COLO829 (cell line): ENCODE data around the gene MS4A6A.
A peak's percentile ranks its signal among the peaks of the same experiment; 100 is the strongest.
"Not testable (repeated sequence)": the region's sequence is repeated elsewhere in the genome, so short reads cannot be mapped to it uniquely, and the experiment has no call there.

Experiments
- DNase-seq: peaks from one replicate; pipeline ENCODE4 v3.0.0; 2012; ENCODE audit warnings: low spot score

Gene MS4A6A

GRCh38 chr11:60183591-60184205 lies 815 bp upstream of the MS4A6A start:
- DNase-seq, result no peak

DNA sequence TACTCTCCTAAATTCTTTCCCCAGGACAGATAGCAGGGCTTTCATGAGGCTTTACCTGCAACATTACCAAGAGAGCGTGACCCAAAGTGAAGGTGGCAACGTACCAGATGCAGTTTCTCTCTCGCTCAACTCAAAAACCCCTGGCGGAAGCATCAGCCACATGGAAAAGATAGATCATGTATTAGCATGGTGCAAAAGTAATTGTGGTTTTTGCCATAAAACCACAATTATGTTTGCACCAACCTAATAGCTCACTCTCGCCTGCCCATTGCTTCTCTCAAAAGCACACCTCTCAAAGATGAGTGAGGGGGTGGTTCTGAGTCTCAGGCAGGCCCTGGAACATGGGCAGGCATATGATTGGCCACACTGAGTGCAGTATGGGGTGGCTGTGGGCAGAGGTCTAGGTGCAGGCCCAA lies 7.0 kb downstream of the MS4A6A start:
- no peak for DNase-seq

- no peak for DNase-seq
Measured at GRCh38 chr11:60172011-60172410, 10.9 kb downstream of the MS4A6A start.

- DNase-seq, result peak; percentile 83
Measured at GRCh38 chr11:60170566-60170965, 12.3 kb downstream of the MS4A6A start.

DNA sequence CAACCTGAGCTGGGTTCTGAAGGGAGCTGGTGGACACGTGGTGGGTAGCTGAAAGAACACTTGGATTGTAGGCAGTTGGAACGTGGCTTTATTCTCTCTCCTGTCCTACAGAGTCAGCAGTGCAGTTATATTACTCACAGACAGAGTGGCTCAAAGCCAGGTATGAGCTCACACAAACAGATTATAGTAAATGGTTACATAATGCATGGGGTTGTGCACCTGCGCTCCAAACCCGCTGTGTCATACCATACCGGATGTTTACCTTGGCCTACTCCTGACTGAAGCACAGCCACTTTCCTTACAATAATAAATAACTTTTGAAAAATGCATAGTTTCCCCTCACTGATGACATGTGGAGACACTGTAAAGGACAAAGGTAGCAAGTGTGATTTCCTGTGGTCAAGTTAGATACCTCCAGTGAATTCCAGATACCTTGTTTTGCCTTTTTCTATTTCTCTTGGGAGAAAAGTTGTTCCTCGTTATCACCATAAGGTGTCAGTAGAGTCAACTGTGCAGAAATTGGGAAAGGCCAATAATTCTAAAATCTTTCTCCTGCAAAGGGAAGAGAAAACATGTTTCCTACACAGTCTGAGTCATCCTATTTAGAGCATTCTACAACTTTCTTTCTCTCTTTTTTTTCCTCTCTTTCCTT lies 13.5 kb downstream of the MS4A6A start:
- peak; percentile 83 for DNase-seq

GRCh38 chr11:60168306-60168705 lies 14.6 kb downstream of the MS4A6A start:
- DNase-seq, result no peak

DNA sequence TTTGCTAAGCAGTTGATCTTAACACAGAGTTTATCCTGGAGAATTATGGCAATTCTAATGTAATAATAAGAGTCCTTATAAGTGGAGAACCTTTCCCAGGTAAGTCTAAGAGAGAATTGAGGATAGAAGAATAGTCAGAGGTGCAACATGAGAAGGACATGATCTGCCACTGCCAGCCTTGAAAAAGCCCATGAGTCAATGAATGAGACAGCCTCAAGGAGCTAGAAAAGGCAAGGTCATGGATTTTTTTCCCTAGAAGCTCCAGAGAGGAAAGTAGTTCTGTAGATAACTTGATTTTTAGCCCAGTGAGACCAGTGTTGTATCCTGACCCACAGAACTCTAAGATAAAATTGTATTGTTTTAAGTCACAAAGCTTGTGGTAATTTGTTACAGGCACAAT lies 16.9 kb downstream of the MS4A6A start:
- no peak for DNase-seq

DNA sequence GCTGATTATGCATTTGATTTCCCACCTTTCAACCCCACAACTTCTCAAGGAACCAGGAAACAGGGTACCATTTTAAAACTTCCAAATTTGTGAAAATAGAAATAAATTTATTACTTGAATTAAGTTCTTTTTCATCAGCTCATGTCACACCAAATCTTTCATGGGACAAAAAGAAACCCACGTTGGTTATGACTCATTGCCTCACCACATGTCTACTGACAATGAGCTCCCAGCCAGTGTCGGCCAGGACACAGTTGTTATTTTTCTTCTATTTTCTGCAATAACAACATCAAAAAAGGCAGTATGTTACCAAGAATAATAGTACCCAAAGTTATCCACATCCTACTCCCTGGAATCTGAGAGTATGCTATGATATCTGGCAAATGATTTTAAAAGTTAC lies 17.3 kb downstream of the MS4A6A start:
- no peak for DNase-seq

DNA sequence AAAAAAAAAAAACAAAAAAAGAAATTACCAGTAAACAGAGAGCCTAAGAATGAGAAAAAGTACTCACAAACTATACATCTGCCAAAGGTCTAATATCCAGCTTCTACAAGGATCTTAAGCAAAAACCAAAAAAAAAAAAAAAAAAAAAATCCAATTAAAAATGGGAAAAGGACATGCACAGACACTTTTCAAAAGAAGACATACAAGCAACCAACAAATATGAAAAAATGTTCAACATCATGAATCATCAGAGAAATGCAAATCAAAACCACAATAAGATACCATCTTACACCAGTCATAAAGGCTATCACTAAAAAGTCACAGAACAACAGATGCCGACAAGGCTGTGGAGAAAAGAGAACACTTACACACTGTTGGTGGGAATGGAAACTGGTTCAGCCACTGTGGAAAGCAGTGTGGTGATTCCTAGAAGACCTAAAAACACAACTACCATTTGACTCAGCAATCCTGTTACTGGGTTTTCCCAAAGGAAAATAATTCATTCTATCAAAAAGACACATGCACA lies 18.3 kb downstream of the MS4A6A start:
- no peak for DNase-seq

DNA sequence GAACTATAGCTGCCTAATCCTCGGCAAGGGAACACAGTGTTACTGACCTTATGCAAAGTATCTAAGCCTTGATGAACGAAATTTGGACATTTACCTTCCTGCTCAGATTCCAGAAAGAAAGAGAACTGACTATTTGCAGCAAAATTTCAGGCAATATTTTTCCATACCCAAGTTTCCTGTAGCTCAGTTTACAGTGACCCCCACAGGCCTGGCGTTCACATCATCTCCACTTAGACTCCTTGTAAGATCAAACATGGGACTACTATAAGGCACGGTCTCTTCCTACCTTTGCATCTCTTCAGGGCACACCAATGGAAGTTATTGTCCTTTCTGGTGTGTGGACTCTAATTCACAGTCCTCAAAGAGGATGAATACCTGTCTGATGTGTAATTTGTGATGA lies 21.1 kb downstream of the MS4A6A start:
- no peak for DNase-seq

DNA sequence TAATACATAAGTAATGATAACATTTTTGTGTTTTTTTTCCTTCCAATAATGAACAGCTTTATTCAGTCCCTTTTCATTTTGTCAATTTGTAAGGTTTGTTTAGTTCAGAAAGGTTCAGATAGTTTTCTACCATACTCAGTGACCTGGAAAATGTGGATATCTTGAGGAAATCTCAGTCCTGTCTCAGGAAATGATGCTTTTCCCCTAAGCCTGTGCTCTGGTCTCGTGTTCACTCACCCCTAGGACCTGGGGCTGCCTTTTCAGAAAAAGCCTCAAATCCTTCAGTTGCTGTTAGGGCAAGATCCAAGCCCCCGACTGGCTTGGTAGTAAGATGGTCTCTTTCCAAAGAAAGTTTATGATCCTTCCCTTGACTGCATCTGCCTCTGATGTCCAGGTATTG lies 21.8 kb downstream of the MS4A6A start:
- no peak for DNase-seq

DNA sequence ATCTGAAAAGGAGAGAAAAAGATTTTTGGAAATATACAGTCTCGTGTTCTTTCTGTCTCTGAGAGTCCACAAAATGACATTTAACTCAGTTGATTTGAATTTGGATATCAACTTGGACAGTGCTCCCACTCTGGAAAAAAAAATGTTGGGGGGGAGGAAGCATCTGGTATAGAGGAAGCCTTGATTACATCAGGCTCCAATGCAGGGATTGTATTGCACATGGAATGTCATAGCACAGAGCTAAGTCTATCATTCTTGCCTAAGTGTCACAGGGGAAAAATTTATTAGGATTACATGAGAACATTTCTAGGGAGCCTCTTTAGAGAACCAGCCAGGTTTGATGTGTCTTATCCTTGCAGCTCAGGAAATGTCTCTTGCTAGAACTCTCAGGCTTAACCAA lies 23.0 kb downstream of the MS4A6A start:
- no peak for DNase-seq

DNA sequence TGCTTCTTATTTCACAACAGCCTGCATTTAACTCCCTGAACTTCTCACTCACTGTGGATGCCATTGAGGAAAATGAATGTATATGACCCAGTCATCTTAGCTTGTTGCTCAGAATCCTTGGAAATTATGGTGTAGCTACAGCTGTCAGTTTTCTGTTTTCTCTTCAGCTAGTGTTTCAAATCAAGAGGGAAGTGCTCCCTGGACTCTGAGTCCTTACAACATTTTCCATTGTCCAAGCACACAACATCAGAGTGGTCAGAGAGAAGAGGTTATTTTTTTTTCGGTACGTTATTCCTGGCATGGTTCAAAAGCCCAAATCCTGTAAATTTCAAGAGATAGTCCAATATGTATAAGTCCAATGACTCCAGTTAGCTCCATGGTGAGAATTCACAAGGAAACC lies 23.6 kb downstream of the MS4A6A start:
- DNase-seq, result no peak

GRCh38 chr11:60158636-60159035 lies 24.2 kb downstream of the MS4A6A start:
- DNase-seq, result no peak

GRCh38 chr11:60155931-60156330 lies 27.0 kb downstream of the MS4A6A start:
- DNase-seq, result peak; percentile 27

- not testable (repeated sequence) for DNase-seq
Measured at GRCh38 chr11:60152727-60153126, 30.2 kb downstream of the MS4A6A start.

- no peak for DNase-seq
Measured at GRCh38 chr11:60150279-60150678, 32.6 kb downstream of the MS4A6A start.

GRCh38 chr11:60145677-60146076 lies 37.2 kb downstream of the MS4A6A start:
- no peak for DNase-seq

DNA sequence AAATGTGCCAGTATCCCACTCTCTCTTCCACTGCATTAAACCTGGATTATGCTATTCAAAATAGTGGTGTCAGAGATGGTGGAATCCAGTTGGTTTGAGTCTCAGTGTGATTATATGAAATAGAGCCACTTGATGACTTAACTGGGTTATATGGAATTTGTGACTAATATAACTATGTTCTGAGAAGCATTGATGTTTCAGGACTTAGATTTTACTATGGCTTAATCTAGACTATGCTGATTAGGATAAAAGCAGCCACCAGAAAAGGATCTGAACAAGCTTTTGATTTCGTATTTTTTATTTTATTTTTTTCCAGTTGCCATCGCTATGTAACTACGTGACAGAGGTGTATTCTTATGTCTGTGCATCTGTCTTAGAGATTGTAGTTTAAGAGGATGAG lies 39.1 kb downstream of the MS4A6A start:
- DNase-seq, result no peak

DNA sequence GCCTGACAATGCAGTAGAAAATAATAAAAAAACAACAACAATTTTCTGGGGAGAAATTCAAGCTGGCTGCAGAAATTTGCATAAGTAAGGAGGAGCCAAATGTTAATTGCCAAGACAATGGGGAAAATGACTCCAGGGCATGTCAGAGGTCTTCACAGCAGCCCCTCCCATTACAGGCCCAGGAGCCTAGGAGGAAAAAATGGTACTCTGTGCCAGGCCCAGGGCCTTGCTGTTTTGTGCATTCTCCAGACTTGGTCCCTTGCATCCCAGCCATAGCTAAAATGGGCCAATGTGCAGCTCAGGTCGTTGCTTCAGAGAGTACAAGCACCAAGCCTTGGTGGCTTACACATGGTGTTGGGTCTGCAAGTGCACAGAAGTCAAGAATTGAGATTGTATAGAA lies 49.0 kb downstream of the MS4A6A start:
- no peak for DNase-seq

GRCh38 chr11:60131912-60132311 lies 51.0 kb downstream of the MS4A6A start:
- DNase-seq, result no peak

- peak; percentile 71 for DNase-seq
Measured at GRCh38 chr11:60130496-60130895, 52.4 kb downstream of the MS4A6A start.

GRCh38 chr11:60129853-60130252 lies 53.0 kb downstream of the MS4A6A start:
- no peak for DNase-seq

DNA sequence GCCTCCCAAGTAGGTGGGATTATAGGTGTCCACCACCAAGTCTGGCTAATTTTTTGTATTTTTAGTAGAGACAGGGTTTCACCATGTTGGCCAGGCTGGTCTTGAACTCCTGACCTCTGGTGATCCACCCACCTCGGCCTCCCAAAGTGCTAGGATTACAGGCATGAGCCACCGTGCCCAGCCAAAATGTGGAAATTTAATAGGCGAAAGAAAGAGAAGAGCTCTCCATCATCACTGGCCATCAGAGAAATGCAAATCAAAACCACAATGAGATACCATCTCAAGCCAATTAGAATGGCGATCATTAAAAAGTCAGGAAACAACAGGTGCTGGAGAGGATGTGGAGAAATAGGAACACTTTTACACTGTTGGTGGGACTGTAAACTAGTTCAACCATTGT lies 54.0 kb downstream of the MS4A6A start:
- not testable (repeated sequence) for DNase-seq
